GM18507 (cell line): ENCODE measurements around the gene RHBDL3.
A peak's percentile ranks its signal among the peaks of the same experiment; 100 is the strongest.
"Not testable (repeated sequence)": the region's sequence is repeated elsewhere in the genome, so short reads cannot be mapped to it uniquely, and the experiment has no call there.

Source experiments
- DNase-seq: peaks from one replicate; pipeline ENCODE4 v3.0.0; 2011; ENCODE audit warnings: low read depth; ENCODE audit not compliant: insufficient read length; ENCODE audit errors: extremely low spot score
- FAIRE-seq: peaks from 2 replicates; lab custom pipeline; 2011; peaks lifted over from hg19 to GRCh38; lab: Jason Lieb, UNC

RHBDL3 gene, protein sequence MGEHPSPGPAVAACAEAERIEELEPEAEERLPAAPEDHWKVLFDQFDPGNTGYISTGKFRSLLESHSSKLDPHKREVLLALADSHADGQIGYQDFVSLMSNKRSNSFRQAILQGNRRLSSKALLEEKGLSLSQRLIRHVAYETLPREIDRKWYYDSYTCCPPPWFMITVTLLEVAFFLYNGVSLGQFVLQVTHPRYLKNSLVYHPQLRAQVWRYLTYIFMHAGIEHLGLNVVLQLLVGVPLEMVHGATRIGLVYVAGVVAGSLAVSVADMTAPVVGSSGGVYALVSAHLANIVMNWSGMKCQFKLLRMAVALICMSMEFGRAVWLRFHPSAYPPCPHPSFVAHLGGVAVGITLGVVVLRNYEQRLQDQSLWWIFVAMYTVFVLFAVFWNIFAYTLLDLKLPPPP

DNA sequence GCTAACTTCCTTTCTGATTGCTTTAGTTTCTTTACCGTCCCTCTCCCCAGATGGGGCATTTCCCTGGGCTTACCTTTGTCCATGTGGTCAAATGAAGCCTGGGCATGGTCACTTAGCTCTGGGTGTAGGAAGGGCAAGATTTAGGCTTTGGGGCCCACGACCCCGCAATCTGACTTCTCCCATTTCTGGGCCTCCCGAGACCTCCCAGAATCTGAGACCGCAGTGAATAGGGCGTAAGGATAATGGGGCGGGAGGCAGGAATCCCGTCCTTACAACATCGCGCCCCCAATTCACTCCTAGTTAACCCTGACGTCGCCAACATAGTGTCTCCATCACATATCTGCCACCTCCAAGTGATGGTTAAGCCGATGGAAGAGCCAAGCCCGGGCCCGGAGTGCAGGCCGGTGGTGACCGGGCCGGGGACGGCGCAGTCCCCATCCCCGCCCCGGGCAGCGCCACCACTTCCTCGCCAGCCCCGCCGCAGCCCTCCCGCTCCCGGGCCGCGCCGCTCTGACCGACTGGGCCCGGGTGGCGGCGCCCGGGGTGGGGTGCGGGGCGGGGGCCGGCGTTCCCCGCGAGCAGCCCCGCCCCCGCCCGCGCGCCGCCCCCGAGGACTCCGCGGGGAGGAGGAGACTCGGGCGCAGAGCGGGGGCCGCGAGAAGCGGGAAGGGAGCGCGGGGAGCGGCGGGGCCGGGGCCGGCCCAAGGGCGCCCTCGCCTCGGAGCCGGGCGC is at the start of gene RHBDL3:
TSS of gene RHBDL3 (plus strand) at position 641 of the 732 bp plus-strand sequence. CDS start 358 bp downstream, outside the sequence.
- no peak for FAIRE-seq
- DNase-seq = no peak

- FAIRE-seq (no peak), DNase-seq (no peak)
Observed at GRCh38 chr17:32222621-32223020, 43.0 kb upstream of the RHBDL3 start.

DNA sequence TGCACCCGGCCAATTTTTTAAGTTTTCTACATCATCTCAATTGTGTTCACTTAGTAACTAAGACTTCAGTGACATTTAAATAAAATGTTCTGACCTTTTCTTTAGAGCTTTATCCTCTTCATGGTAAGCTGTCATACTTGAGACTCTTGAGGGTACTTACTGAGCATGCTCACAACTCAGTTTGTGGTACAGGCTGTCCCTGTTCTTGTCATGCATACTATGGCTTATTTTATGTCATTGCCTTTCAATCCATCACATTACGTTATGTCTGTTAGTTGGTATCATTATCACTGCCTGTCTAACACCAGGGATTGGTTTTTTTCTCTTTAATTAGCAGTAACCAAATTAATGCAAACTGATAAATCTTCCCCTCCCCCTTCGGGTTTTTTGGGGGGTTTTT is 41.9 kb upstream of the RHBDL3 start:
- FAIRE-seq (no peak), DNase-seq (no peak)

- DNase-seq (no peak), FAIRE-seq (no peak)
Observed at GRCh38 chr17:32226886-32227285, 38.7 kb upstream of the RHBDL3 start.

- FAIRE-seq (no peak), DNase-seq (no peak)
Observed at GRCh38 chr17:32227910-32228309, 37.7 kb upstream of the RHBDL3 start.

- DNase-seq (no peak), FAIRE-seq (no peak)
Observed at GRCh38 chr17:32235588-32235987, 30.0 kb upstream of the RHBDL3 start.

DNA sequence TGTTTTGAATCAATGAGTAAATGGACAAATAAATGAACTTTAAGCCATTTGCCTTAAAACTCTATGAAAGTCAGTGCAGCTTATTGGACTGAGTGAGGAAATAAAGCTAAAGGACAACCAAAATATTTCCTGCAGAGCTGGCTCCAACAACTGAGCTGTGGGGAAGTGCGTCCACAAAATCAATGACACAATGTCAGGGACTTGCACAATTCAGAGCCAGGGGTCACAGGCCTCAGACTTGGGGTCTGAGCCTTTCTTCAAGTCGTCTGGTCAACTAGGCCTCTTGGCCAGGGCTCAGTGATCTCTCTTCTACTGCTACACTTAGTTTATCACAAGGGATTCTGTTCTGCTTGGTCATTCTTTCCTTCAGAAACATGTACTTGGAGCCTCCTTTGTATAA is 26.2 kb upstream of the RHBDL3 start:
- FAIRE-seq (no peak), DNase-seq (no peak)

DNA sequence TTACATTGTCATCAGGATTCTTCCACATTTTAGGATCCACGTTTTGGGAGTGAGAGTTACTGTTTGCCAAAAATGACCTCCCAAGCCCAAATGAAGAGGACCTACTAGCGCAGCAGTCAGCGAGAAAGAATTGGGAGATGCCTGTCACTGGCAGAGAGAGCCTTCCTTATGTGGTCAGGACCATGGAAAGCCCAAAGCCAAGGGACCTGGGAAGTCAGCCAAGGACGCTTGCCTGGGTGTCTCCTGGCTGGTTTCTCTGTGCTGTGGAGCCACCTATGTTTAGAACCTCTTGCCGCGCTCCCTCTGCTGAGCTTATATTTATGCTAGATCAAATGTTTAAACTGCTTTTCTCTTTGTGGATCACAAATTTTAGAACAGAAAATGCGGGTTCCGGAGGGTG is 24.9 kb upstream of the RHBDL3 start:
- no peak for DNase-seq

GRCh38 chr17:32241640-32242039 is 24.0 kb upstream of the RHBDL3 start:
- DNase-seq = no peak
- FAIRE-seq = no peak

More for the DNA sequence above, 24.9 kb upstream of the RHBDL3 start:
- FAIRE-seq = no peak

DNA sequence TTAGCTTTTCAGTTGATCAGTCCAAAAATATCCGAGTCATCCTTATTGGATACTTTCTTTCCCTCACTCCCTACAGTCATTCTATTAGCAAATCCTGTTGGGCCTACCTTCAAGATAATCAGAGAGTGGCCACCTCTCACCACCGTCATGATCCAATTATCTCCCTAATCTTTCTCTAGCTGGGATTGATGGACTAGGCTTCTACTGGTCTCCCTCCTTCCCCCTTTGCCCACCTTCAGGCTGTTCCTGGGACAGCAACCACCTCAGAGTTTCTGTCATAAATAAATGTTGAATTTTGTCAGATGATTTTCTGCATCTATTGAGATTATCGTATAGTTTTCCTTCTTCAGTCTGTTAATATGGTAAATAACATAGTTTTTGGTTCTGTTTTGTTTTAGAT is 16.2 kb upstream of the RHBDL3 start:
- DNase-seq (no peak), FAIRE-seq (no peak)

DNA sequence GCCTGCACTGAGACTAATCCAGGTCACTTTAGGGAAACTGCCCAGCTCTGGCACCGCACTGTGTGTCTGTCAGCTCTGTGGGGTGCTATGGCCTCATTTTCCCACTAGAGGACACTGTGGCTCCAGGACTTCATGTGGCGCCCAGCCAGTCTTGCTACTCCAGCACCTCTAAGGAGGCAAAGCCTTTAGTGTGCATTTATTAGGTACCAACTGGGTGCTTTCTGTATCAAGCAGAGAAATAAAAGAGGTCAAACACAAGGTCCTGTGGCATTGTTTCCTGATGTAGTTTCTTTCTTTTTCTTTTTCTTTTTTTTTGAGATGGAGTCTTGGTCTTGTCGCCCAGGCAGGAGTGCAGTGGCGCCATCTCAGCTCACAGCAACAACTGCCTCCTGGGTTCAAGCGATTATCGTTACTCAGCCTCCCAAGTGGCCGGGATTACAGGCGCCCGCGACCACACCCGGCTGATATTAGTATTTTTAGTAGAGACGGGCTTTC is 12.5 kb upstream of the RHBDL3 start:
- peak; percentile 81 for FAIRE-seq
- peak; percentile 61 for DNase-seq

GRCh38 chr17:32256012-32256700 is 9.5 kb upstream of the RHBDL3 start:
- no peak for FAIRE-seq

DNA sequence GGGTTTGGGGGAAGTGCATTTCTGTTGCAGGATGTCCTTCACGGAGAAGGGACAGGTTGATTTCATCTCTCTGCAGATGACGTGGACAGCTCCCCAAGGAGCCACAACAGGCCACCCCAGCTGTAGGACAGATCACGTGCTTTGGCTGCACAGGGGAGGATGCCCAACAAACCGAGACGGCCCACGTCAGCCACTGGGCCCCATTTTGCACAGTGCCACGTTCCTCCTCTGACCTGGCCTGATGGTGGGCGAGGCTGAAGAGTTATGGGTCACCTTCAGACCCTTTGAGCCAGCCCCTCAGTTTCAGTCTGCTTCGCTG is 9.0 kb upstream of the RHBDL3 start:
- FAIRE-seq = no peak
- DNase-seq = no peak

More at GRCh38 chr17:32256012-32256700, 9.5 kb upstream of the RHBDL3 start:
- DNase-seq = no peak

DNA sequence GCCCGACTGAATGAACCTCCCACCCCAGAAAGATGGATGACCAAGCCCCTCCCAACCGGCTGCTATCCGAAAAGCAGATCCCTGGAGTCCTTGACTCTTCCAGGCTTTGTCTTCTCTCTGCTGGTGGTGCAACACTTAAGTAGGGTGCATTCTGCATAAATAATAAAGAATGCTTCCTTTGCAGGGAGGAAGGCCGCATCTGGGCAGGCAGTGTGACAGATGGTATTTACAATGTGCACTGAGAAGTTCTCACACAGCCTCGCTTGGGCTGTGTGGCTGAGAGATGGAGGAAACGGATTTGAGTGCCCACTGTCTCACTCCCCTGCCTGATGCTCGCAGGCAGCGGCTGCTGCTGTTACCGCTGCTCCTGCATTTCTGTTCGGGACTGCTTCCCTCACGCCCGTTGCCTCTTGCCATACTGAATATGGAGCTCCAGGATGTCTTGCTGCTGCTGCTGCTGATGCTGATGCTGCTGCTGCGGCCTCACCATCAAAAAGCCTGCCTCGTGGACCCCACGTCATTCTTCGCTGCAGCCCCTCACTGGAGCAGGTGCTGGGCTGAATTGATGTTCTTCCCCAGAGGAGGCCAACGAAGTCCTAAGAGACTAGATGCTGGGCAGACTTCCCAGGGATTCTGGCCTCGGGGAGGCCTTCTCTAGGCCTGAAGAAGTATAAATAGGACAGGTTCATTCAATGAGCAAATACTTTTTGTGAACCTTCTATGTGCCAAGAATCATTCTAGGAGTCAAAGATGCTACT is 7.1 kb upstream of the RHBDL3 start:
- FAIRE-seq = no peak
- DNase-seq = no peak

DNA sequence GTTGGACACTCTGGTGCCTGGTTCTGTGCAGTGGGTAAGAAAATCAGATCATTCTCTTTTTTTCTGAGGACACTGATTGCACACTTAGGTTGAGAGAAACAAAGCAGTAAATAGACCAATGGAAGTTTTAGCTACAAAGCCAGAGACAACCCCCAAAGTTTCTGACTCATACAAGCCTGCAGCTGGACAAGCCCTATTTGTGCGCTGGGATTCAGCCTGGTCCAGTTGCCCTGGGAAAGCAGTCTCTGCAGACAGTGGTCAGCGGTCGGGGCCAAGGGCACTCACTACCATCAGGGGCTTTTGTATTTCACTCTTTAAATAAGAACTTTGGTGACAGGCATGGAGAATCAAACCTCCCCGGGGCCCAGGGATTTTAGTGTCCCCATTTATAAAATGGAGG is 6.0 kb upstream of the RHBDL3 start:
- FAIRE-seq (no peak), DNase-seq (no peak)

DNA sequence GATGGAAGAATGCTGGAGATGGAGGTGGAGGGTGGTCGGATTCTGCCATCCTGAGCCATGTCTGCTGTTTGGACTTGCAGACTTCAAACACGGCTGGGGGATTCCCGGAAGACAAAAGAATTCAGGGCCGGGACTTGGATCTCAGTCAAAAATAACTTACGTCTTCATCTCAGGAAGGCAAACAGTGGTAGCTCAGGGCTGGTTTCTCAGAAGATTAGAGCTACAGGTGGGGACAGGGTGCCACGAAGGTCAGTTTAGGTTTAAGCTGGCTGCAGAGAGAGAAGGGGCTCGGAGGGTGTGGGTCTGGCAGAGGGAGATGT is 4.3 kb upstream of the RHBDL3 start:
- FAIRE-seq (no peak), DNase-seq (no peak)

DNA sequence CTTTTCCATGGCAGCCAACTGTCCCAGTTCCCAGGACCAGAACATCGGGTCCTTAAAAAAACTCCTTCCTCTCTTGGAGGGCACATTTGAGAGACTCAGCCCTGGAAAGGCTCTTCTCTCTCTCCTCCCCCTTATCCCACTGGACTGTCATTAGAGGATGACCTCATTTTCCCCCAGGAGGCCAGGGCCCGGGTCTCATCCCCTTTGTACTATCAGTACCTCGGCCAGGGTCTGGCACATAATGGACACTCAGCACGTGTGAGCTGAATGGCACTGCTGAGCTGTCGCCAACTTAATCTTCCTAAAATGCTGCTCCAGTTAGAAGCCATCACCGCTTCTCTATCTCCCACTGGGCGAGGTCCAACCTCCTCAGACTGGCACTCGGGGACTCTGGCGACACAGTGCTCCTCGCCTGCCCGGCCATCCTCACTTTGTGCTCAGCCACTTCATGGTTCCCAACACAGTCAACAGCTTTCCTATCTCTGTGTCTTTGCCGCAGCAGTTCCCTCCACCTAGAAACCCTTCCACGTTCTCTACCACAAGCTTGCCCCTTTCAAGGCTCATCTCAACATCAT is 3.6 kb upstream of the RHBDL3 start:
- FAIRE-seq = no peak

DNA sequence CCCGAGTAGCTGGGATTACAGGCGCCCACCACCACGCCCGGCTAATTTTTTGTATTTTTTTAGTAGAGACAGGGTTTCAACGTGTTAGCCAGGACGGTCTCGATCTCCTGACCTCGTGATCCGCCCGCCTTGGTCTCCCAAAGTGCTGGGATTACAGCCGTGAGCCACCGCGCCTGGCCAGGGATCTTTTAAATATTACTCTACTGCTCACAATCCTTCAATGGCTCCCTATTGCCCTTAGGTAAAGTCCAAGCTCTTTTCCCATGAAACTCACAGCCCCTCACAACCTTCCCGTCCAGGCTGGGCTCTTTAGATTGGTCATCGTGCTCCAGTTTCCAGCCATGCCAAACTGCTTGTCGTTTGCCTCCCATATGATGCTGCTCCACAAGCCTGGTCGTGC is 2.1 kb upstream of the RHBDL3 start:
- not testable (repeated sequence) for FAIRE-seq, DNase-seq

More for the DNA sequence above, 3.6 kb upstream of the RHBDL3 start:
- no peak for DNase-seq

- FAIRE-seq (no peak), DNase-seq (no peak)
Observed at GRCh38 chr17:32264140-32264799, 1.4 kb upstream of the RHBDL3 start.
